GM12892 (cell line): ENCODE measurements around the gene CPED1.

Experiments used
- POLR2A ChIP-seq: IDR thresholded peaks from 2 replicates; pipeline ENCODE4 v1.6.1; 2011; ENCODE audit warnings: low read depth, low read length, control low read depth
- POLR2AphosphoS5 ChIP-seq: IDR thresholded peaks from 2 replicates; pipeline ENCODE4 v1.6.1; 2011; ENCODE audit warnings: low read depth, low read length, control low read depth

DNA sequence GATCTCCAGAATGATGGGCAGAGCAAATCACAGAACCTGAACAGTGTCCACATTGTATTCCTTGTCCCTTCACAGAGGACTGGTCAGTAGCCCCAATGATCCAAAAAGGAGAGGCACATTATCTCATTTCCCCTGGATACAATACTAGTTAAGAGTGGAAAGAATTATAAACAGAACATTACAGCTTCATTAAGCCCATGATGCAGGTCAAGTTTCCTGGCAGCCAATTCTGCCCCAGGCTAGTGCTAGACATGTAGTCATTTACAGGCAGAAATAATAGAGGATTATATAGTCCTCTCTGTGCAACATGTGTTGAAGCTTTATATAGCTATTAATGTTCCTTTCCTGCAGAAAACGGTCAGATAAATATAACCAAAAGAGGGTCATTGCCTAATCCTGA, 216.0 kb downstream of the CPED1 start:
- TF ChIP-seq POLR2A, result no peak
- TF ChIP-seq POLR2AphosphoS5, result no peak
